Stomach (tissue), 9 donors: ENCODE measurements around the gene SMARCB1. TPM values are rescaled to one million over a fixed set of nuclear protein-coding genes. Genes with fewer than 3 reads are reported as not detected.
A peak's percentile ranks its signal among the peaks of the same experiment; 100 is the strongest.

Experiments
- DNase-seq, 2 donors: peaks; one replicate each; pipeline versions ENCODE4 v3.0.0 to v3.0.0-alpha.2; 2013 to 2019
- H3K27ac ChIP-seq, 5 donors: fragments of 200-600 bp in 4 of 5; sonication (generic) in 4 of 5; one replicate each; pipeline ENCODE4 v1.5.1; 2013 to 2019; ENCODE audit warnings: mild to moderate bottlenecking in 1 of 5, moderate library complexity in 1 of 5
- H3K27me3 ChIP-seq, 3 donors: fragments of 200-600 bp; sonication (generic); one replicate each; pipeline ENCODE4 v1.5.1; 2017 to 2019; ENCODE audit warnings: mixed run types in 1 of 3
- H3K36me3 ChIP-seq, 4 donors: fragments of 200-600 bp; sonication (generic); 1 replicate in 3 of 4; 2 replicates in 1 of 4; pipeline ENCODE4 v1.5.1; 2016 to 2019
- H3K4me1 ChIP-seq, 4 donors: fragments of 200-600 bp; sonication (generic); one replicate each; pipeline ENCODE4 v1.5.1; 2016 to 2019
- H3K4me3 ChIP-seq, 4 donors: fragments of 200-600 bp; sonication (generic) in 3 of 4; one replicate each; pipeline ENCODE4 v1.5.1; 2016 to 2019; ENCODE audit warnings: mild to moderate bottlenecking in 1 of 4
- H3K9me3 ChIP-seq, 4 donors: fragments of 200-600 bp; sonication (generic); one replicate each; pipeline ENCODE4 v1.5.1; 2016 to 2019
- CTCF ChIP-seq, 7 experiments: fragments of 450-650 bp in 4 of 7; fragments of 200-600 bp in 3 of 7; sonication (generic) in 3 of 7; IDR thresholded peaks; one replicate each; pipeline ENCODE4 v1.5.1; 2016 to 2019; ENCODE audit warnings: antibody characterized with exemption in 7 of 7, control low read depth in 2 of 7, mild to moderate bottlenecking in 1 of 7
- EP300 ChIP-seq: sonication (generic); formaldehyde crosslinking; IDR thresholded peaks from one replicate; pipeline ENCODE4 v1.6.1; 2017; ENCODE audit warnings: antibody characterized with exemption
- POLR2A ChIP-seq, 4 donors: fragments of 450-650 bp; IDR thresholded peaks; one replicate each; pipeline ENCODE4 v1.6.1; 2016; ENCODE audit warnings: antibody characterized with exemption in 4 of 4, control low read depth in 2 of 4, mild to moderate bottlenecking in 1 of 4, moderate library complexity in 1 of 4
- POLR2AphosphoS5 ChIP-seq, 3 donors: sonication (generic); formaldehyde crosslinking; IDR thresholded peaks; one replicate each; pipeline ENCODE4 v1.6.1; 2016; ENCODE audit warnings: antibody characterized with exemption in 3 of 3
- WGBS, 5 donors: extraction: QIAGEN DNeasy Blood & Tissue Kit in 3 of 5; methylation state at CpG; one replicate each; pipeline versions ENCODE4 v1.1.5 to v1.1.7; 2013 to 2018; 5-methylcytosine and 5-hydroxymethylcytosine counted together
- intact Hi-C: fragments of 100-400 bp; cut with DNase I; formaldehyde crosslinking; loops from one replicate; pipeline ENCODE4 v1.15.1; 2023; ENCODE audit warnings: low total_unique reads
- polyA plus RNA-seq, 3 donors: library from polyadenylated mRNA; stranded (reverse); fragments of 200-250 nt; gene quantifications; one replicate each; pipeline ENCODE4 v1.2.3, GENCODE V29; 2013
- total RNA-seq, 5 donors: library from RNA; depleted of rRNA; stranded (reverse); fragments of >200 nt; gene quantifications; one replicate each; pipeline versions ENCODE4 v1.1.0 to v1.2.3, GENCODE V29; 2014 to 2016
- donor health status: healthy with polysubstance abuse.
- donor health status: Bipolar disorder and iron deficiency.
- donor health status: healthy.

The SMARCB1 gene
- total and polyA plus RNA-seq, 8 donors, result 13.4 to 74.6 (median 40.8) TPM

GRCh38 chr22:23836692-23837495 is 50.1 kb downstream of the SMARCB1 start:
- Histone ChIP-seq H3K4me3 (peak overlapping the region in 2 of 4 donors; percentile 50 to 61), H3K4me1 (peaks cover 29 to 74% (median 56%) of the 10 kb centered on the region in 4 donors), H3K27ac (peak overlapping the region in 3 of 5 donors; percentile 44 to 65 (median 61)), H3K27me3 (no peaks in the 10 kb centered on the region), H3K36me3 (peaks cover 17 to 54% (median 50%) of the 10 kb centered on the region in 4 donors), H3K9me3 (no peaks in the 10 kb centered on the region)
- intact Hi-C loops, result no loop called here
- TF ChIP-seq POLR2A (IDR thresholded peaks at IDR 0.05) (no peak), CTCF (IDR thresholded peaks at IDR 0.05) (no peak), POLR2AphosphoS5 (IDR thresholded peaks at IDR 0.05) (no peak), EP300 (no peak)
- WGBS, 5 donors, result 74 to 83% (median 77%) methylated on average over 11 to 12 of the region's 12 CpGs
- DNase-seq, result no peak

- H3K9me3 ChIP-seq, result no peaks in the 10 kb centered on the region
- intact Hi-C loops, result no loop called here
- no peaks in the 10 kb centered on the region for H3K27me3 ChIP-seq
- peak overlapping the region; percentile 47 to 61 (median 53) for H3K4me3 ChIP-seq
- peaks cover 29 to 71% (median 56%) of the 10 kb centered on the region in 4 donors for H3K4me1 ChIP-seq
- 60 to 76% (median 71%) methylated on average over 9 to 12 of the region's 12 CpGs for WGBS, 5 donors
- no peak for DNase-seq
- no peak for TF ChIP-seq CTCF (IDR thresholded peaks at IDR 0.05)
- no peak for TF ChIP-seq POLR2AphosphoS5 (IDR thresholded peaks at IDR 0.05)
- no peak for TF ChIP-seq POLR2A (IDR thresholded peaks at IDR 0.05)
- TF ChIP-seq EP300, result no peak
- H3K36me3 ChIP-seq, result peaks cover 17 to 48% (median 44%) of the 10 kb centered on the region in 4 donors
- H3K27ac ChIP-seq, result peak overlapping the region in 1 of 5 donors; percentile 65
Observed at GRCh38 chr22:23837496-23837859, 50.7 kb downstream of the SMARCB1 start.

GRCh38 chr22:23837911-23838680 is 51.3 kb downstream of the SMARCB1 start:
- 15 to 27% (median 21%) methylated on average over 24 to 41 of the region's 41 CpGs for WGBS, 5 donors
- peaks cover 29 to 67% (median 56%) of the 10 kb centered on the region in 4 donors for H3K4me1 ChIP-seq
- H3K27ac ChIP-seq, result peak overlapping the region in 4 of 5 donors; percentile 44 to 67 (median 54)
- H3K9me3 ChIP-seq, result no peaks in the 10 kb centered on the region
- DNase-seq, result no peak
- TF ChIP-seq EP300 (no peak), POLR2A (IDR thresholded peaks at IDR 0.05) (no peak), POLR2AphosphoS5 (IDR thresholded peaks at IDR 0.05) (no peak), CTCF (IDR thresholded peaks at IDR 0.05) (no peak)
- H3K36me3 ChIP-seq, result peaks cover 17 to 42% (median 38%) of the 10 kb centered on the region in 4 donors
- peak overlapping the region; percentile 47 to 61 (median 53) for H3K4me3 ChIP-seq
- intact Hi-C loops, result no loop called here
- H3K27me3 ChIP-seq, result no peaks in the 10 kb centered on the region

DNA sequence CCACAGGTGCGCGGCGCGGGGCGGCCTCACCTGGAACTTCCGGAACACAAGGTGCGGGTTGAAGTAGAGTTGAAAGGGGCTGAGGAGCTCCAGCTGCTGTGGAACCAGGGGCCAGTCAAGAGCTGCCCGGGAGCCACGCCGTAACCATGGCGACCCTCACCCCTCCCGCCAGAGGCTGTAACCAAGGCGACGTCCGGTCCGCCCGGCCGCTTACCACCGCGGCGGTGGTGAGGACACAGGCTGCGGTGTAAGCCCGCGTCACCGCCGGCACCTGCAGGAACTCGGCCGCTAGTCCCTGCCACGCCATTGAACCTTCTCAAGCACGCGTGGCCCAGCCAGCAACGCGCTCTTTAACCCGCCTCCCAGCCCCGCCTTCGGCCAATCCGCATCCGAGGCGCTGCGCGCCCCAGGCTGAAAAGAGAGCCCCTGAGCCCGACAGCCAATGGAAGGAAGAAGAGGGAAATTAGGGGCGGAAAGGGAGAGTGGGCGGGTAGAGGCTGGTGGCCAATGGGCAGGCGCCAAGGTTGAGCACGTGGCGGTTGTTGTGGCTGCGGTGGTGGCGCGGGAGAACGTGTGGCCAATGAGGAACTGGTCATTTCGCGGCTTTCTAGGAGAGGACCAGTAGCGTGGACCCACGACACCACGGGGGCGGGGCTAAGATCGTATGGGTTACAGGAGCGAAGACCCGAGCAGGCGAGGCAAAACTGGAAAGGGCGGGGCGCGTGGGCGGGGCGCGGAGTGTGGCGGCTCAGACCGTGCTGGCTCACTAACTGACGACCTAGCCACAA is 52.1 kb downstream of the SMARCB1 start, which contains the start of gene DERL3:
Gene DERL3 (minus strand): TSS at position 326 of the 788 bp plus-strand sequence. CDS start 19 bp downstream, at position 307.
- 0 to 2% (median 1%) methylated on average over 43 to 70 of the region's 70 CpGs for WGBS, 5 donors
- Histone ChIP-seq H3K4me1 (peaks cover 29 to 62% (median 55%) of the 10 kb centered on the region in 4 donors), H3K27me3 (no peaks in the 10 kb centered on the region), H3K4me3 (peak within 1 kb of the TSS; percentile 47 to 61 (median 53)), H3K9me3 (no peaks in the 10 kb centered on the region), H3K27ac (peak within 1 kb of the TSS in 4 of 5 donors; percentile 47 to 67 (median 58)), H3K36me3 (peaks cover 9 to 34% (median 30%) of the 10 kb centered on the region in 4 donors)
- peak; percentile 99 for DNase-seq
- intact Hi-C loops, result no loop called here
- TF ChIP-seq EP300 (no peak), POLR2A (IDR thresholded peaks at IDR 0.05) (no peak), POLR2AphosphoS5 (IDR thresholded peaks at IDR 0.05) (peak in 1 of 3 donors; percentile 57), CTCF (IDR thresholded peaks at IDR 0.05) (no peak)
